ENCODE results near the gene PMEPA1.

Gene PMEPA1

GRCh38 chr20:57660181-57660921, 49.5 kb downstream of the PMEPA1 start:
- no peak for DNase-seq

GRCh38 chr20:57659517-57660180, 50.2 kb downstream of the PMEPA1 start:
- DNase-seq = peak; percentile 40

DNA sequence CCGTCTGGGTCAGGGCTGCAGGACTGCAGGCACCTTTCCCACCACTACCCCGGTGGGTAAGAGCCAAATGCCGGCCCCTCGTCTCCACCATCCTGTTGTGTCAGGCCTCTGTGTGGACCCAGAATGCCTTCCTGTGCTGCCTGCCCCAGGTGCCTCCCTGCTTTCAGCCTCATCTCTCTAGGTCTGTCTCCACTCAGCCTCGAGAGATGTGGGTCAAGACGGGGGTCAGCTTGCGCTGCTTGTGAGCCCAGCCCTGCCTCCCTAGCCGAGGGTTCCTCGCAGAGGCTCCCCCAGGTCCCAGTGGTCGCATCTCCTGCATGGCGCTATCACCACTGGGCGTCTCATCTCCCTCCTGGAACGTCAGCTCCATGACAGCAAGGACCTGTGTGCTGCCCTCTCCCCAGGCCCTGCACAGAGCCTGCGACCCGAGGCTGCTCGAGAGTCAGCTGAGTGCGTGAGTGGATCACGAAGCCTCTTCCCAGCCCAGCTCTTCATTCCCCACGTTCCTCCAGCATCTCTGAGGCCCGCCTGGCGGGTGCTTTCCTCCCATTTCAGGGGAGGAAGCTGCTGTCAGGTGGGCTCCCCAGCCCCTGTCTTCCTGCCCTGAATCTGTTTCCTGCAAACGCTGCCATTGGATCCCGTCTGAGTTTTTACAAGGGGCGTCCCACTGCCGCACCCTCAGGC, 50.8 kb downstream of the PMEPA1 start:
- peak; percentile 49 for DNase-seq

GRCh38 chr20:57658447-57658832, 51.4 kb downstream of the PMEPA1 start:
- no peak for DNase-seq

DNA sequence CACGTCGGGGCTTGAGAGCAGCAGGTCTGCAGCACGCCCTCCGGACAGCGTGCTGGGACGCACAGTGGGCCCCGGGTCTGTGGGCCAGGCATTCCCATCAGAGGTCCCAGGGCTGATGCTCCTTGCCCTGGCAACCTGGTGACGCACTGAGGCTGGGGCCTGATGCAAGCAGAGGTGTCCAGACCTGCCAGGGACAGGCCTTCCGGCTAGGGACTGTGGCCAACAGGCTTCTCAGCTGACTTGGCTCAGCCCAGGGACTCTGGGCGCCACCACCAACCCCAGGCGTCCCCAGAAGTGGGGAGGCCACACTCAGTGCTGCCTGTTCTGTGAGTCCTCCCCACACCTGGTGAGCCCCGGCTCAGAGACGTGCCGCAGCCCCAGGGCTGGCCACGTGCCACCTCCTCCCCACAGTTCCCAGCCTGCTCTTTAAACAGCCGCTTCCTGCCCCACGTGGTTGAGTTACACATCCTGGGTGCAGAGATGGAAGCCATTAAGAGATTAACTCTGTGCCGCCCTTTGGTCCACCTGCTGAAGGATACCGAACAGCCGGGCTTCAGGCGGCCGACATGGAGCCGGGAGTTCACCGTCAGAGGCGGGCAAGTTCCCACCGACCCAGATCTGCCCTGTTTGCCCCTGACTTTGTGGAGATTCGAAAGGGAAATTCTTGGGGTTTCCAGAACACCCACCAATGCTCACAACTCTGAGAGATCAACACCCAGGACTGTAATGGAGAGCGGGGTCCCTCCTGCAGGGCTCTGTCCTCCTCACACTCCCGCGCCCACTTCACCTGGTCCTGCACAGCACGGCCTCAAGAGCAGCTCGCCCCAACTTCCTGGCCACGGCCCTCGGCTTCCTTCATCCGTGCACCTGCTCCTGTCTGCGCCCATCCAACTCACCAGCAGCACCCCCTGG, 52.0 kb downstream of the PMEPA1 start:
- DNase-seq = peak; percentile 55

DNA sequence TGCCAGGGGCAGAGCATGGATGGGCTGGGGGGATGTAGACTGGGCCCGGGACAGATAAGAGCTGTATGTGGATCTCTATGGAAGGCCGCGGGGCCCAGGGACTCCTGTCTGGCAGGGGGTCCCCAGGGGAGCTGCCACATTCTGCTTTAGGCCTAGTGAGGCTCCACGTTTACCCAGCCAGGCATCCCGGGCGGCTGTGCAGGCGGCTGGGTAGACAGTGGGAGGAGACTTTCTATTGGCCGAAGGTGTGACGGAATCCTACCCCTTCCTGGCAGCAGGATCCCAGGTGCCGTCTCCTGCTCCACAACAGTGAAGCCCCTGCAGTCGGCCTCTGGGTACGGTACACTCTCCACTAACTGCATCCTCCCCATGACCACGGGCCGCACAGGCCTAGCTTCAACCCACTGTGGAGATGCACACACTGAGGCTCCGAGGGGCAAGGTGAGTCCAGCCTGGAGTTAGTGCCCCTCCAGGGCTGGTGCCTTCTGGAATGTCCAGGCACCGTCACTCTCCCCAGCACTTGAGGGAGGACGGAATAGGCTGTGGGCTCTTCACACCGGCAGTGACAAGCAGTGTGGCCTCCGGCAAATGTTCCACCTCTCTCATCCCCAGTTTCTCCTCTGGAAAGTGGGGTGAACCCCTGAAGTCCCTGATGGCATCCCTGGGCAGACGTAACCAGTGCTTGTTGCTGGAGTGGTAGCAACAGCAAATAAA, 52.8 kb downstream of the PMEPA1 start:
- DNase-seq = peak; percentile 47

DNA sequence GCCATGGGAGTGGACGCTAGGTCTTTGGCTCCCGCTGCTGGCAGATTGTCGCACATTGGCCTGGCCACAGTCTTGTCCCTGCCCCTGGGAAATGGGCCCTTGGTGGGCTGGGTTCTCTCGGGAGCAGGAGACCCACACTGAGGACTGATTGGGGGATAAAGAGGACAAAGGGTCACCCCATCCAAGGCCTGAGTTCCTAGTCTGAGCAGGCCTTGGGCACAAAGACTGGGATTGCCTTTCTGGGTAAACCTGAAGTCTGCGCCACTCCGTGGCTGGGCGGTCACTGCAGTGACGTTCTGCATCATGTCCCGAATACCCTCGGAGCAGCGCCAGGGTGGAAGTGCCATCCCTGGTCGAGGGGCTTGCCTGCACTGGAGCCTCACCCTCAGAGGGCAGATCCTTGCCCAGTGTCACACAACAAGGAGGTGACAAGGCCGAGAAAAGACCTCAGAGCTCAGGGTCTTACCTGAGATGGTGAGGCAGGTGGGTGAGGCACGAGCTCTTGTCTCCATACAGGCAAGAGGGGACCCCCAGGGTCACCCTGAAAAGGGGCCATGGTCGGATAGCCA, 53.5 kb downstream of the PMEPA1 start:
- peak; percentile 48 for DNase-seq

DNA sequence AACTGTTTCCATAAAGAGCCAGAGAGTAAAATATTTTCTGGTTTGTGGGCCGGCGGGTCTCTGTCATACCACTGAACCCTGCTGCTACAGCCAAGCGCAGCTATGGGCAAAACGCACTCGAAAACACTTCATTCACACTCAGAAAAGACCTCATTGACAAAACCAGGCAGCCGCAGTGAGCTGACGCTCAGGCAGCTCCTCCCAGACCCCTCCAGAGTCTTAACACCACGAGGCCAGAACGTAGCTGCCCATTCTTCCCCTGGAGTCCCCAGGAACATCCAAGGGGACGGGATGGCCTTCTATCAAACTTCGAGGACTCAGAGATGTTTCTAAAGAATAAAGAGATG, 54.0 kb downstream of the PMEPA1 start:
- DNase-seq = peak; percentile 22

DNA sequence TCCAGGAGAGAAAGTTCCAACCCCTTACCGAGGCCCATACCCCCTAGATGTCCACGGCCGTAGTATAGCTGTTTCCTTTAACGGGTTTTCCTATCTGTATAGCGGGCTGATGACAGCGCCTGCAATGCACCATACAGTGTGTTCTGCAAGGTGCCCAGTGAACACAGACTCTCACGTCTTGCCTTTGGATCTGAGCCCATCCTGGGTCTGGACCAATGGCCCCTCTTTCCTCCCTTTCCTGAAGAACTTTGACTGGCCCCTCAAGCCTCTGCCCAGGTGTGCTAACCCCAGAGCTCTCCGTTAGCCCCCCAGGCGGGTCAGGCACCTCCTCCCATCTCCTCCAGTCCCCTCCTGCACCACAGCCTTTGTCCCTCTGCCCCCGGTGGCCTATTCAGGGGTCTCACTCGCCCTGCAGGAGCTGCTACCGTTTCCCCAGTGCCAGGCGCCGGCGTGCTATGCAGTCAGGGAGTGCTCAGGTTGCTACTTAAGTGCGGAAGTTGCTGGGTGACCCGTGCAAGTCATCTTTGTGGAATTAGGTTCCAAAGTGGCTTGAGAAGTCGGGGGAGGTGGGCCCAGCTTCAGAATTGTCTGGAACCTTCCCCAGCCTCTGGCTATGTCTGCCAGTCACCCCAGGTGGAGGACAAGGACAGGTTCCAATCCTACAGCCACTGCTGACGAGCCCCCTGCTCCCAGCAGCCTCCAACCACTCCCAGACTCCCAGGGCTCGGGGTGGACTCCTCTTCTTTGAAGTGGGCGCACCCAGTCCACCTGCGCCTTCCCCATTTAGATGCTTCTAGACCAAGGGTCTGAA, 54.6 kb downstream of the PMEPA1 start:
- peak; percentile 51 for DNase-seq

DNA sequence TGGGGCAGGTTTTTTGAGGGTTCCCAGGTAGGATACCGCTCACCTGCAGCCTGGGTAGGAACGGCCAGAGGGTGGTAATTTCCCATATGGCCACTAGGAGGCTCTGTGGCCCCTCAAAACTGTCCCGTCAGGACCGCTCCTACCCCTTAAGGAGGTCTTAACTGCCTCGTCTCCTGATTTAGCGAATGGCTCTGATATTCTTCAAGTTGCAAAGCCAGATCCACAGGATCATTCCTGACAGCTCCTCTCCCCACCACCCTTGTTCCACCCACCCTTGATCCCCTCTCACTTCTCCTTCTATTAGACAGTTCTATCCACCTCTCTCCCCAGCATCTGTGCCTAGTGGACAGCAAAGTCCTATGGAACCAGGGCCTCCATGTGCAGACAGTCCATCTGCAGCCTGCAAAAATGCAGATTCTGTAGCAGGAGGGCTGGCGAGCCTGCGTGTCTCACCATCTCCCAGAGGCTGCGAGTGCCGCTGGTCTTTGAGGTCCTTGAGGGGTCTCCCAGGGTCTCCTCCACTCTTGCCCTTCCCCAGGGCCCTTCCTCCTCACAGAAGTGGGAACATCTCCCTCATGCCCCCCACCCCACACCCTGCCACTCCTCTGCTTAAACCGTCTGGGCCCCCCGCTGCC, 55.3 kb downstream of the PMEPA1 start:
- DNase-seq = peak; percentile 76

GRCh38 chr20:57653910-57654309, 55.9 kb downstream of the PMEPA1 start:
- peak; percentile 46 for DNase-seq

GRCh38 chr20:57653546-57653900, 56.3 kb downstream of the PMEPA1 start:
- peak; percentile 42 for DNase-seq

GRCh38 chr20:57652606-57653545, 56.9 kb downstream of the PMEPA1 start:
- DNase-seq = peak; percentile 44

DNA sequence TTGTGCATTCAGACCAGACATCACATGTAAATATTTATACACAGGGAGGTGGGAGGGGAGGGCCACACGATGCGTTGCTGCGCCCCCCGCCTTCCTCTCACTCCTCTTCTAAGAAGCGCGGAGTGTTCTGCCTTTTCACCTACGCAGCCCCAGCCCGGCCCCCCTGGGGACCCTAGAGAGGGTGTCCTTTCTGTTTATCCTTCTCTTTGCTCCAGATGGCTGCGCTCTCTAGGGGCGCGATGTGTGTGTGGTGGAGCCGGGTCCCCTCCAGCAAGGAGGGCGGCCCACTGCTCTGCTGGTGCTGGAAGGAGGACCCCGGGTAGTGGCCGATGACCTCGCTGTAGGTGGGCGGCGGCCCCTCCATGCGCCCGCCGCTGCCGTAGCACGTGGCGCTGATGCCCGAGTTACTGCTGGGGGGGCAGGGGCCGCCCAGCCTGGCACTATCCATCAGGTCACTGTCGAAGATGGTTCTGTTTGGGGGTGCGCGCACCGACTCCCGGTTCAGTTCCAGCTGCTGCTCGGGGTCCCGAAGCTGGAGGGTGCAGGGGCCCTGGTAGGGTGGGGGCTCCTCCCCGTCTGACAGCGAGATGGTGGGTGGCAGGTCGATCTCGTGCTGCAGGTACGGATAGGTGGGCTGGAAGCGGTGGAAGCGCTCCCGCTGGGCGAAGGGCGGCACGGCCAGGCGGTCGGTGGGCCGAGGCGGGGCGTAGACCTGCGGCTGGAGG, 57.8 kb downstream of the PMEPA1 start:
- DNase-seq = peak; percentile 29

GRCh38 chr20:57650756-57651483, 58.9 kb downstream of the PMEPA1 start:
- peak; percentile 26 for DNase-seq

DNA sequence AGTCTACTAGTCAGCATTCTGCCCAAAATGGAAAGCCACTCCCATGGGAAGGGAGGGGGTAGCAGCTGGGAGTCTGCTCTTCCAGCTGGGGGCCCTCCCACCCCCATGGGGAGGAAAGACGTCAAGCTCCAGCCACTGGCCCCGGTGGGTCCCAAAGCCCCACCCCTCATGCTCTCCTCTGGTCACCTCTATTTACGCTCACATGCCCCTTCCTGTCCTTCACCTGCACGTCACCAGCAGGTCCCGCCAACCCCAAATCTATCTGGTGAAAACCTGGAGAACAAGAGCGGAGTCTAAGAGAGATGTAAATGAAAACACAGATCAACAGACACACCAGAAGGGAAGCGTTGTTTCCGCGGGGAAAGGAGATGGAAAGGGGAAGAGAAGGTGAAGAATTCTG, 59.5 kb downstream of the PMEPA1 start:
- no peak for DNase-seq

GRCh38 chr20:57649617-57650015, 60.2 kb downstream of the PMEPA1 start:
- DNase-seq = peak; percentile 26

All from activated CD8-positive, alpha-beta memory T cell treated with anti-CD3 and anti-CD28 coated beads, Interleukin-2, amount 50 U/mL, for 48 hours (primary cell).